IPS-18a (cell line): ENCODE data around the gene HTT.
A peak's percentile ranks its signal among the peaks of the same experiment; 100 is the strongest.

ENCODE experiments used
- H3K27ac ChIP-seq: one replicate; pipeline ENCODE4 v1.5.1; 2013; ENCODE audit warnings: low read length
- H3K27me3 ChIP-seq: one replicate; pipeline ENCODE4 v1.6.1; 2013; ENCODE audit warnings: mild to moderate bottlenecking, low read length; ENCODE audit not compliant: control insufficient read depth, insufficient read depth
- H3K36me3 ChIP-seq: one replicate; pipeline ENCODE4 v1.6.1; 2013; ENCODE audit warnings: low read depth, low read length; ENCODE audit not compliant: control insufficient read depth
- H3K4me1 ChIP-seq: one replicate; pipeline ENCODE4 v1.6.1; 2013; ENCODE audit warnings: low read depth, low read length; ENCODE audit not compliant: control insufficient read depth
- H3K4me3 ChIP-seq: one replicate; pipeline ENCODE4 v1.5.1; 2013; ENCODE audit warnings: low read length
- H3K9ac ChIP-seq: one replicate; pipeline ENCODE4 v1.6.1; 2013; ENCODE audit warnings: mild to moderate bottlenecking, low read length, moderate library complexity
- H3K9me3 ChIP-seq: one replicate; pipeline ENCODE4 v1.6.1; 2013; ENCODE audit warnings: low read depth, low read length; ENCODE audit not compliant: control insufficient read depth

HTT gene

GRCh38 chr4:3074078-3074845 lies at the start of gene HTT, which contains the start of gene HTT-AS:
HTT (plus strand) TSS chr4:3074681; CDS start chr4:3074826, 145 bp downstream.
HTT-AS (minus strand) TSS chr4:3074538.
- Histone ChIP-seq H3K9me3 (no peaks in the 10 kb centered on the region), H3K4me3 (peak within 1 kb of the TSS; percentile 92), H3K27me3 (no peaks in the 10 kb centered on the region), H3K9ac (peak within 1 kb of the TSS; percentile 91), H3K4me1 (peaks cover 9% of the 10 kb centered on the region), H3K36me3 (no peaks in the 10 kb centered on the region), H3K27ac (peak within 1 kb of the TSS; percentile 75)

GRCh38 chr4:3025881-3026280 lies 48.6 kb upstream of the HTT start:
- no peaks in the 10 kb centered on the region for H3K36me3 ChIP-seq

GRCh38 chr4:3026540-3026939 lies 47.9 kb upstream of the HTT start:
- Histone ChIP-seq H3K4me1 (no peaks in the 10 kb centered on the region), H3K4me3 (no peak overlapping the region), H3K9me3 (no peaks in the 10 kb centered on the region), H3K27me3 (no peaks in the 10 kb centered on the region), H3K36me3 (no peaks in the 10 kb centered on the region), H3K9ac (no peak overlapping the region), H3K27ac (no peak overlapping the region)

More at GRCh38 chr4:3025881-3026280, 48.6 kb upstream of the HTT start:
- H3K27me3 ChIP-seq = no peaks in the 10 kb centered on the region
- no peak overlapping the region for H3K9ac ChIP-seq
- no peaks in the 10 kb centered on the region for H3K4me1 ChIP-seq
- no peak overlapping the region for H3K4me3 ChIP-seq
- H3K27ac ChIP-seq = no peak overlapping the region
- H3K9me3 ChIP-seq = no peaks in the 10 kb centered on the region

- Histone ChIP-seq H3K9ac (no peak overlapping the region), H3K4me3 (no peak overlapping the region), H3K36me3 (no peaks in the 10 kb centered on the region), H3K27ac (no peak overlapping the region), H3K4me1 (no peaks in the 10 kb centered on the region), H3K9me3 (no peaks in the 10 kb centered on the region), H3K27me3 (no peaks in the 10 kb centered on the region)
Measured at GRCh38 chr4:3029464-3029863, 45.0 kb upstream of the HTT start.

- Histone ChIP-seq H3K4me3 (no peak overlapping the region), H3K9ac (no peak overlapping the region), H3K4me1 (no peaks in the 10 kb centered on the region), H3K9me3 (no peaks in the 10 kb centered on the region), H3K27me3 (no peaks in the 10 kb centered on the region), H3K27ac (no peak overlapping the region), H3K36me3 (no peaks in the 10 kb centered on the region)
Measured at GRCh38 chr4:3030566-3031356, 43.7 kb upstream of the HTT start.

- H3K4me1 ChIP-seq = no peaks in the 10 kb centered on the region
- H3K9me3 ChIP-seq = no peaks in the 10 kb centered on the region
- no peak overlapping the region for H3K4me3 ChIP-seq
- H3K9ac ChIP-seq = no peak overlapping the region
- H3K27me3 ChIP-seq = no peaks in the 10 kb centered on the region
- H3K36me3 ChIP-seq = no peaks in the 10 kb centered on the region
- no peak overlapping the region for H3K27ac ChIP-seq
Measured at GRCh38 chr4:3031357-3032082, 43.0 kb upstream of the HTT start.

- H3K4me3 ChIP-seq = no peak overlapping the region
- H3K27ac ChIP-seq = no peak overlapping the region
- no peaks in the 10 kb centered on the region for H3K27me3 ChIP-seq
- H3K9me3 ChIP-seq = no peaks in the 10 kb centered on the region
- no peaks in the 10 kb centered on the region for H3K36me3 ChIP-seq
- no peak overlapping the region for H3K9ac ChIP-seq
- H3K4me1 ChIP-seq = no peaks in the 10 kb centered on the region
Measured at GRCh38 chr4:3034231-3034630, 40.2 kb upstream of the HTT start.

GRCh38 chr4:3035249-3035648 lies 39.2 kb upstream of the HTT start:
- Histone ChIP-seq H3K36me3 (no peaks in the 10 kb centered on the region), H3K27ac (no peak overlapping the region), H3K4me1 (no peaks in the 10 kb centered on the region), H3K9ac (no peak overlapping the region), H3K9me3 (no peaks in the 10 kb centered on the region), H3K27me3 (no peaks in the 10 kb centered on the region), H3K4me3 (no peak overlapping the region)

- Histone ChIP-seq H3K4me3 (no peak overlapping the region), H3K36me3 (no peaks in the 10 kb centered on the region), H3K9me3 (no peaks in the 10 kb centered on the region), H3K27me3 (no peaks in the 10 kb centered on the region), H3K9ac (no peak overlapping the region), H3K27ac (no peak overlapping the region), H3K4me1 (no peaks in the 10 kb centered on the region)
Measured at GRCh38 chr4:3035674-3036073, 38.8 kb upstream of the HTT start.

- H3K27me3 ChIP-seq = no peaks in the 10 kb centered on the region
- no peaks in the 10 kb centered on the region for H3K36me3 ChIP-seq
- H3K27ac ChIP-seq = no peak overlapping the region
- H3K4me3 ChIP-seq = no peak overlapping the region
- no peaks in the 10 kb centered on the region for H3K4me1 ChIP-seq
- H3K9ac ChIP-seq = no peak overlapping the region
- no peaks in the 10 kb centered on the region for H3K9me3 ChIP-seq
Measured at GRCh38 chr4:3036131-3036952, 38.1 kb upstream of the HTT start.
